IMR-90 (cell line): ENCODE results near the gene IL22.

Source experiments
- CHD1 ChIP-seq: IDR thresholded peaks from 2 replicates; pipeline ENCODE4 v1.6.1; 2012; ENCODE audit warnings: low read depth, low read length, improper control_type of control experiment
- CTCF ChIP-seq: conservative IDR thresholded peaks from 2 replicates; pipeline ENCODE4 v1.5.1; 2012; ENCODE audit warnings: mild to moderate bottlenecking, low read depth, low read length, improper control_type of control experiment
- NFE2L2 ChIP-seq: fragments of 150-350 bp; IDR thresholded peaks from 2 replicates; pipeline ENCODE4 v1.6.1; 2016; ENCODE audit warnings: low read depth, mild to moderate bottlenecking, low read length
- POLR2A ChIP-seq: IDR thresholded peaks from 2 replicates; pipeline ENCODE4 v1.6.1; 2012; ENCODE audit warnings: mild to moderate bottlenecking, low read depth, low read length
- RAD21 ChIP-seq: IDR thresholded peaks from 2 replicates; pipeline ENCODE4 v1.6.1; 2012; ENCODE audit warnings: low read length, improper control_type of control experiment
- RCOR1 ChIP-seq: IDR thresholded peaks from 2 replicates; pipeline ENCODE4 v1.6.1; 2012; ENCODE audit warnings: mild to moderate bottlenecking, low read length, improper control_type of control experiment; ENCODE audit not compliant: insufficient replicate concordance
- RFX5 ChIP-seq: IDR thresholded peaks from 2 replicates; pipeline ENCODE4 v1.8.0; 2012; ENCODE audit warnings: low read depth, mild to moderate bottlenecking, low read length, moderate library complexity
- SMC3 ChIP-seq: fragments of 150-350 bp; IDR thresholded peaks from 2 replicates; pipeline ENCODE4 v1.6.1; 2016; ENCODE audit warnings: low read depth, mild to moderate bottlenecking, antibody characterized with exemption, low read length, moderate library complexity
- USF2 ChIP-seq: fragments of 150-350 bp; IDR thresholded peaks from 2 replicates; pipeline ENCODE4 v1.6.1; 2017; ENCODE audit warnings: mild to moderate bottlenecking, antibody characterized with exemption, low read length, low read depth

- TF ChIP-seq USF2 (no peak), CTCF (no peak), POLR2A (no peak), SMC3 (no peak), RCOR1 (no peak), RAD21 (no peak), NFE2L2 (no peak), CHD1 (no peak), RFX5 (no peak)
These were observed 52.5 kb downstream of the IL22 start for GRCh38 chr12:68200854-68201253.
